ENCODE measurements around the gene CELSR1. TPM values are rescaled to one million over a fixed set of nuclear protein-coding genes. Genes with fewer than 3 reads are reported as not detected.
A peak's percentile ranks its signal among the peaks of the same experiment; 100 is the strongest.

Gene CELSR1
- total RNA-seq, 1 experiment from 2014 or later = 22.6 TPM

- no peaks in the 10 kb centered on the region for H3K79me1 ChIP-seq (ENCODE audit: insufficient read depth, low read depth, low read length, poor library complexity, severe bottlenecking)
- H3K4me1 Mint-ChIP-seq = no peaks in the 10 kb centered on the region
- H3K23me2 ChIP-seq (ENCODE audit: insufficient read length, low read depth, low read length, poor library complexity, severe bottlenecking) = no peaks in the 10 kb centered on the region
- no peaks in the 10 kb centered on the region for H3K27me3 ChIP-seq (ENCODE audit: insufficient read depth, low read length)
- no peak overlapping the region for H2AFZ ChIP-seq (ENCODE audit: low read length)
- no peak overlapping the region for H2BK12ac ChIP-seq (ENCODE audit: insufficient read length, low read depth, low read length)
- no peak overlapping the region for H2BK20ac ChIP-seq (ENCODE audit: low read depth, low read length, poor library complexity, severe bottlenecking)
- no peak overlapping the region for H4K91ac ChIP-seq (ENCODE audit: insufficient read length, low read depth, low read length)
- H2BK5ac ChIP-seq (ENCODE audit: insufficient read length, low read length) = no peak overlapping the region
- no peak overlapping the region for H3K56ac ChIP-seq (ENCODE audit: insufficient read length, low read depth, low read length)
- H3K18ac ChIP-seq (ENCODE audit: insufficient read length, low read depth, low read length) = no peak overlapping the region
- no peak overlapping the region for H3K27ac ChIP-seq (ENCODE audit: insufficient read length, low read depth, low read length)
- H3K4me1 ChIP-seq (ENCODE audit: insufficient read depth, low read length) = no peaks in the 10 kb centered on the region
- H3K4me2 ChIP-seq (ENCODE audit: insufficient read depth, insufficient read length, low read length) = no peak overlapping the region
- H3K9ac ChIP-seq (ENCODE audit: extremely low read depth, insufficient read length, low read length) = no peak overlapping the region
- no peaks in the 10 kb centered on the region for H3K79me2 ChIP-seq (ENCODE audit: insufficient read depth, low read length)
- no peak overlapping the region for H3T11ph ChIP-seq (ENCODE audit: low read length)
- peaks cover 2 to 5% of the 10 kb centered on the region in 2 experiments; a peak in 2 of 5 replicates for H3K9me3 Mint-ChIP-seq
- no peak overlapping the region for H4K8ac ChIP-seq (replicated peaks; ENCODE audit: insufficient read length, low read depth, low read length)
- H2BK15ac ChIP-seq (ENCODE audit: low read depth, low read length) = no peak overlapping the region
- DNase-seq = peak; percentile 83
- H3K27ac Mint-ChIP-seq = peak overlapping the region in 1 of 3 experiments; percentile 79; a peak in 1 of 7 replicates
- no peak overlapping the region for H3K14ac ChIP-seq (ENCODE audit: insufficient read depth, low read length)
- H2AK5ac ChIP-seq (ENCODE audit: insufficient read length, low read length) = no peak overlapping the region
- no peaks in the 10 kb centered on the region for H4K20me1 ChIP-seq (ENCODE audit: control insufficient read depth, insufficient read depth, insufficient read length)
- TF ChIP-seq CTCF (conservative IDR thresholded peaks at IDR 0.05) = peak; percentile 88
- no peak overlapping the region for H3K4me3 Mint-ChIP-seq
- no peak overlapping the region for H3K23ac ChIP-seq (ENCODE audit: insufficient read length, low read depth, low read length)
- no peak overlapping the region for H2BK120ac ChIP-seq (ENCODE audit: low read depth, low read length, poor library complexity, severe bottlenecking)
- H3K4ac ChIP-seq (ENCODE audit: low read depth, low read length) = no peak overlapping the region
- peaks cover 29 to 76% (median 60%) of the 10 kb centered on the region in 3 experiments; a peak in 6 of 7 replicates for H3K36me3 Mint-ChIP-seq (ENCODE audit: insufficient read depth in 1 of 3, low read depth in 3 of 3)
- H3K27me3 Mint-ChIP-seq (ENCODE audit: low read depth) = no peaks in the 10 kb centered on the region
- no peaks in the 10 kb centered on the region for H3K9me3 ChIP-seq (ENCODE audit: control insufficient read depth, low read depth, low read length)
- no CpG with 5 or more reads among the region's 22 CpGs for WGBS (ENCODE audit: extremely low coverage, insufficient read length, low lambda C conversion rate)
- H4K5ac ChIP-seq (ENCODE audit: insufficient read length, low read depth, low read length) = no peak overlapping the region
Measured at GRCh38 chr22:46355369-46355995, 181.9 kb downstream of the CELSR1 start.

Data from H9 (cell line).